SK-N-SH (cell line): ENCODE data around the gene FGGY.

ENCODE experiments used
- CTCF ChIP-seq: fragments of 200-600 bp; sonication (generic); IDR thresholded peaks from 2 replicates; pipeline ENCODE4 v1.6.1; 2017; ENCODE audit warnings: antibody characterized with exemption, mild to moderate bottlenecking, moderate library complexity
- EP300 ChIP-seq, 2 experiments: IDR thresholded peaks; 2 replicates each; pipeline versions ENCODE4 v1.4.0 to v1.6.1; 2012; ENCODE audit warnings: borderline replicate concordance in 1 of 2, low read depth in 1 of 2, low read length in 1 of 2
- GABPA ChIP-seq: IDR thresholded peaks from 2 replicates; pipeline ENCODE4 v1.4.0; 2012; ENCODE audit warnings: low read depth, mild to moderate bottlenecking
- JUND ChIP-seq: IDR thresholded peaks from 2 replicates; pipeline ENCODE4 v1.4.0; 2012
- MXI1 ChIP-seq: IDR thresholded peaks from 2 replicates; pipeline ENCODE4 v1.6.1; 2012; ENCODE audit warnings: mild to moderate bottlenecking, low read depth, low read length, improper control_type of control experiment
- NFIC ChIP-seq: IDR thresholded peaks from 2 replicates; pipeline ENCODE4 v1.4.0; 2012; ENCODE audit warnings: borderline replicate concordance
- NRF1 ChIP-seq: IDR thresholded peaks from 2 replicates; pipeline ENCODE4 v1.6.1; 2012; ENCODE audit warnings: low read depth, mild to moderate bottlenecking, low read length
- POLR2AphosphoS5 ChIP-seq: IDR thresholded peaks from 2 replicates; pipeline ENCODE4 v1.6.1; 2012; ENCODE audit warnings: low read depth, low read length
- RAD21 ChIP-seq: IDR thresholded peaks from 2 replicates; pipeline ENCODE4 v1.6.1; 2012; ENCODE audit warnings: mild to moderate bottlenecking, low read length
- SMC3 ChIP-seq: IDR thresholded peaks from 2 replicates; pipeline ENCODE4 v1.6.1; 2012; ENCODE audit warnings: low read depth, low read length, improper control_type of control experiment
- YY1 ChIP-seq: IDR thresholded peaks from 2 replicates; pipeline ENCODE4 v1.4.0; 2012; ENCODE audit warnings: low read depth, mild to moderate bottlenecking
- TF ChIP-seq, protein P1 (sequence below): IDR thresholded peaks from 2 replicates; pipeline ENCODE4 v1.4.0; 2012; ENCODE audit warnings: low read depth, borderline replicate concordance
- TF ChIP-seq, protein P2 (sequence below): fragments of 150-350 bp; IDR thresholded peaks from 2 replicates; pipeline ENCODE4 v1.6.1; 2017; ENCODE audit warnings: antibody characterized with exemption, low read length, low read depth, borderline replicate concordance

GRCh38 chr1:59755069-59755685, 458.3 kb downstream of the FGGY start:
- TF ChIP-seq, protein P1, sequence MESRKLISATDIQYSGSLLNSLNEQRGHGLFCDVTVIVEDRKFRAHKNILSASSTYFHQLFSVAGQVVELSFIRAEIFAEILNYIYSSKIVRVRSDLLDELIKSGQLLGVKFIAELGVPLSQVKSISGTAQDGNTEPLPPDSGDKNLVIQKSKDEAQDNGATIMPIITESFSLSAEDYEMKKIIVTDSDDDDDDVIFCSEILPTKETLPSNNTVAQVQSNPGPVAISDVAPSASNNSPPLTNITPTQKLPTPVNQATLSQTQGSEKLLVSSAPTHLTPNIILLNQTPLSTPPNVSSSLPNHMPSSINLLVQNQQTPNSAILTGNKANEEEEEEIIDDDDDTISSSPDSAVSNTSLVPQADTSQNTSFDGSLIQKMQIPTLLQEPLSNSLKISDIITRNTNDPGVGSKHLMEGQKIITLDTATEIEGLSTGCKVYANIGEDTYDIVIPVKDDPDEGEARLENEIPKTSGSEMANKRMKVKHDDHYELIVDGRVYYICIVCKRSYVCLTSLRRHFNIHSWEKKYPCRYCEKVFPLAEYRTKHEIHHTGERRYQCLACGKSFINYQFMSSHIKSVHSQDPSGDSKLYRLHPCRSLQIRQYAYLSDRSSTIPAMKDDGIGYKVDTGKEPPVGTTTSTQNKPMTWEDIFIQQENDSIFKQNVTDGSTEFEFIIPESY = no peak
- TF ChIP-seq EP300 (IDR thresholded peaks at IDR 0.05; ENCODE audit: borderline replicate concordance in 1 of 2, low read depth in 1 of 2, low read length in 1 of 2) (no peak), POLR2AphosphoS5 (no peak), NFIC (no peak), SMC3 (no peak), CTCF (no peak), NRF1 (no peak), YY1 (no peak), GABPA (no peak), JUND (no peak), MXI1 (no peak), RAD21 (no peak)
- TF ChIP-seq, protein P2, sequence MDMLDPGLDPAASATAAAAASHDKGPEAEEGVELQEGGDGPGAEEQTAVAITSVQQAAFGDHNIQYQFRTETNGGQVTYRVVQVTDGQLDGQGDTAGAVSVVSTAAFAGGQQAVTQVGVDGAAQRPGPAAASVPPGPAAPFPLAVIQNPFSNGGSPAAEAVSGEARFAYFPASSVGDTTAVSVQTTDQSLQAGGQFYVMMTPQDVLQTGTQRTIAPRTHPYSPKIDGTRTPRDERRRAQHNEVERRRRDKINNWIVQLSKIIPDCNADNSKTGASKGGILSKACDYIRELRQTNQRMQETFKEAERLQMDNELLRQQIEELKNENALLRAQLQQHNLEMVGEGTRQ = no peak
